ENCODE data around the gene ILDR2. TPM values are rescaled to one million over a fixed set of nuclear protein-coding genes. Genes with fewer than 3 reads are reported as not detected.

The ILDR2 gene
- total and polyA plus RNA-seq, 2 donors (not counting 3 experiments of a cell fraction or from before 2014, with no cell fraction given): not detected

- dilution Hi-C loops (cut with MboI; ENCODE audit: extremely low pct_ligation_motif_present, low sequenced_read_pairs): no loop called here
Measured at GRCh38 chr1:166915042-166915441, 60.3 kb downstream of the ILDR2 start.

More at GRCh38 chr1:166915042-166915441, 60.3 kb downstream of the ILDR2 start:
- H3K9me3 ChIP-seq (replicated peaks; ENCODE audit: control insufficient read depth, insufficient read depth, low read length): no peaks in the 10 kb centered on the region
- DNase-seq (ENCODE audit: low read depth, low spot score): no peak
- H3K9ac ChIP-seq (replicated peaks; ENCODE audit: extremely low read depth, insufficient read depth, low read length): no peak overlapping the region
- H3K79me2 ChIP-seq (ENCODE audit: control insufficient read depth, insufficient read depth, low read length): no peaks in the 10 kb centered on the region
- H3K4me3 ChIP-seq (replicated peaks in 1 of 3; ENCODE audit: insufficient read depth in 1 of 3, low read depth in 1 of 3, low read length in 3 of 3): no peak overlapping the region
- no peak overlapping the region for H3K4me2 ChIP-seq (ENCODE audit: insufficient read depth, low read length)
- CTCF ChIA-PET: interaction anchor here (13.5 kb wide), 1 partner anchor 145 kb away, joined by 509 read pairs; no protein-coding TSS in a partner anchor
- FAIRE-seq: no peak
- intact Hi-C loops (cut with micrococcal nuclease): no loop called here
- no peak for TF ChIP-seq CTCF (IDR thresholded peaks at IDR 0.05; ENCODE audit: extremely low read depth in 1 of 2, insufficient read depth in 1 of 2, low read depth in 1 of 2, low read length in 2 of 2)
- TF ChIP-seq GATA2 (IDR thresholded peaks at IDR 0.05; ENCODE audit: insufficient read depth, insufficient read length, low read depth, low read length): no peak
- TF ChIP-seq MYC (IDR thresholded peaks at IDR 0.05; ENCODE audit: low read depth, low read length): no peak
- TF ChIP-seq EZH2 (IDR thresholded peaks at IDR 0.05; ENCODE audit: borderline replicate concordance, low read depth, low read length, severe bottlenecking): no peak
- no peak for TF ChIP-seq MAX (IDR thresholded peaks at IDR 0.05; ENCODE audit: insufficient read depth, insufficient read length)
- no peak for TF ChIP-seq POLR2A (IDR thresholded peaks at IDR 0.05; ENCODE audit: low read depth, low read length)
- no peak for TF ChIP-seq JUN (IDR thresholded peaks at IDR 0.05; ENCODE audit: borderline replicate concordance, insufficient read depth, insufficient read length, low read depth)
- TF ChIP-seq FOS (IDR thresholded peaks at IDR 0.05; ENCODE audit: borderline replicate concordance, insufficient read depth, low read length): no peak
- TF ChIP-seq POLR2AphosphoS5 (IDR thresholded peaks at IDR 0.05; ENCODE audit: insufficient read depth, low read depth, low read length): no peak
- no peaks in the 10 kb centered on the region for H4K20me1 ChIP-seq (replicated peaks; ENCODE audit: control insufficient read depth, extremely low read depth, insufficient read depth, low read length)
- no peaks in the 10 kb centered on the region for H3K36me3 ChIP-seq (ENCODE audit: control insufficient read depth in 2 of 2, extremely low read depth in 1 of 2, insufficient read depth in 2 of 2, low read length in 2 of 2)
- H2AFZ ChIP-seq (ENCODE audit: low read depth, low read length): no peak overlapping the region
- POLR2A ChIA-PET: no interaction called here
- BruUV-seq (replicated peaks): no TSS peak
- no peaks in the 10 kb centered on the region for H3K4me1 ChIP-seq (ENCODE audit: control insufficient read depth, extremely low read depth, insufficient read depth, low read length)
- H3K9me1 ChIP-seq (replicated peaks; ENCODE audit: control insufficient read depth, extremely low read depth, insufficient read depth, low read length): no peaks in the 10 kb centered on the region
- no peak overlapping the region for H3K27ac ChIP-seq (ENCODE audit: insufficient read depth, low read depth, low read length)
- H3K27me3 ChIP-seq (ENCODE audit: control insufficient read depth in 2 of 2, insufficient read depth in 2 of 2, low read length in 2 of 2): peaks cover 21 to 39% of the 10 kb centered on the region in 2 experiments
